ENCODE results near the gene GATA6.

DNA sequence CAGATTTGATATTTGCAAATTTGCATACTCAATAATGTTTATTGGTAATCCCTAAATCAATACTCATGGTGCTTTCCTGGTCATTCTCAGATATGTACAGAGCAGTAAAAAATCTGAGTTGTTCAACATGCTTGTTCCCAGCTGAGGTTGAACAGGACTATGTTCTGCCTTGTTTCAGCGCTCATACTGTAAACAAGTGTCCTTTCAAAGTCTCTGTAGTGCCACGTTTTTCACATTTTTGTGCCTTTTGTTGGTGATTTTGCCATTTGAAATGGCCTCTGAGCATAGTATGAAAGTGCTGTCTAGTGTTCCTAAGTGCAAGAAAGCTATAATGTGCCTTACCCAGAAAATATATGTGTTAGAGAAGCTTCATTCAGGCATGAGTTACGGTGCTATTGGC is 16.0 kb upstream of the GATA6 start:
- TF ChIP-seq POLR2AphosphoS5 (IDR thresholded peaks at IDR 0.05): peak; percentile 61 to 96 (median 82)
- TF ChIP-seq POLR2A (IDR thresholded peaks at IDR 0.05): no peak
- TF ChIP-seq, protein P1, sequence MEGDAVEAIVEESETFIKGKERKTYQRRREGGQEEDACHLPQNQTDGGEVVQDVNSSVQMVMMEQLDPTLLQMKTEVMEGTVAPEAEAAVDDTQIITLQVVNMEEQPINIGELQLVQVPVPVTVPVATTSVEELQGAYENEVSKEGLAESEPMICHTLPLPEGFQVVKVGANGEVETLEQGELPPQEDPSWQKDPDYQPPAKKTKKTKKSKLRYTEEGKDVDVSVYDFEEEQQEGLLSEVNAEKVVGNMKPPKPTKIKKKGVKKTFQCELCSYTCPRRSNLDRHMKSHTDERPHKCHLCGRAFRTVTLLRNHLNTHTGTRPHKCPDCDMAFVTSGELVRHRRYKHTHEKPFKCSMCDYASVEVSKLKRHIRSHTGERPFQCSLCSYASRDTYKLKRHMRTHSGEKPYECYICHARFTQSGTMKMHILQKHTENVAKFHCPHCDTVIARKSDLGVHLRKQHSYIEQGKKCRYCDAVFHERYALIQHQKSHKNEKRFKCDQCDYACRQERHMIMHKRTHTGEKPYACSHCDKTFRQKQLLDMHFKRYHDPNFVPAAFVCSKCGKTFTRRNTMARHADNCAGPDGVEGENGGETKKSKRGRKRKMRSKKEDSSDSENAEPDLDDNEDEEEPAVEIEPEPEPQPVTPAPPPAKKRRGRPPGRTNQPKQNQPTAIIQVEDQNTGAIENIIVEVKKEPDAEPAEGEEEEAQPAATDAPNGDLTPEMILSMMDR (IDR thresholded peaks at IDR 0.05): no peak
